ENCODE data around the gene C16orf78.

The C16orf78 gene

GRCh38 chr16:49431040-49431439 lies 57.4 kb downstream of the C16orf78 start:
- H3K9me3 ChIP-seq (ENCODE audit: control insufficient read depth, low read length): no peaks in the 10 kb centered on the region
- H3K9ac ChIP-seq: no peak overlapping the region
- H3K27me3 ChIP-seq (ENCODE audit: control insufficient read depth, insufficient read depth, low read length): peaks cover 3% of the 10 kb centered on the region
- H3K27ac ChIP-seq: no peak overlapping the region
- no peak overlapping the region for H2AFZ ChIP-seq
- no peak for TF ChIP-seq CTCF (IDR thresholded peaks at IDR 0.05)
- no peaks in the 10 kb centered on the region for H3K36me3 ChIP-seq (ENCODE audit: control insufficient read depth, insufficient read depth, low read length)
- no peaks in the 10 kb centered on the region for H3K79me2 ChIP-seq
- no peak overlapping the region for H3K4me2 ChIP-seq (ENCODE audit: low read length)
- no peak overlapping the region for H3K4me3 ChIP-seq (ENCODE audit: low read depth, low read length)
- no peaks in the 10 kb centered on the region for H3K4me1 ChIP-seq

- no peak overlapping the region for H2AFZ ChIP-seq
- no peak for TF ChIP-seq CTCF (IDR thresholded peaks at IDR 0.05)
- H3K4me2 ChIP-seq (ENCODE audit: low read length): no peak overlapping the region
- no peak overlapping the region for H3K9ac ChIP-seq
- no peaks in the 10 kb centered on the region for H3K36me3 ChIP-seq (ENCODE audit: control insufficient read depth, insufficient read depth, low read length)
- no peaks in the 10 kb centered on the region for H3K79me2 ChIP-seq
- no peaks in the 10 kb centered on the region for H3K9me3 ChIP-seq (ENCODE audit: control insufficient read depth, low read length)
- H3K27me3 ChIP-seq (ENCODE audit: control insufficient read depth, insufficient read depth, low read length): peaks cover 3% of the 10 kb centered on the region
- no peaks in the 10 kb centered on the region for H3K4me1 ChIP-seq
- H3K4me3 ChIP-seq (ENCODE audit: low read depth, low read length): no peak overlapping the region
- no peak overlapping the region for H3K27ac ChIP-seq
Observed at GRCh38 chr16:49431591-49432290, 58.1 kb downstream of the C16orf78 start.

GRCh38 chr16:49434733-49435132 lies 61.1 kb downstream of the C16orf78 start:
- H2AFZ ChIP-seq: no peak overlapping the region
- H3K4me3 ChIP-seq (ENCODE audit: low read depth, low read length): no peak overlapping the region
- TF ChIP-seq CTCF (IDR thresholded peaks at IDR 0.05): no peak
- no peaks in the 10 kb centered on the region for H3K9me3 ChIP-seq (ENCODE audit: control insufficient read depth, low read length)
- no peaks in the 10 kb centered on the region for H3K79me2 ChIP-seq
- H3K36me3 ChIP-seq (ENCODE audit: control insufficient read depth, insufficient read depth, low read length): no peaks in the 10 kb centered on the region
- no peak overlapping the region for H3K9ac ChIP-seq
- no peaks in the 10 kb centered on the region for H3K4me1 ChIP-seq
- peaks cover 2% of the 10 kb centered on the region for H3K27me3 ChIP-seq (ENCODE audit: control insufficient read depth, insufficient read depth, low read length)
- no peak overlapping the region for H3K4me2 ChIP-seq (ENCODE audit: low read length)
- H3K27ac ChIP-seq: no peak overlapping the region

- no peak overlapping the region for H3K4me3 ChIP-seq (ENCODE audit: low read depth, low read length)
- H3K27ac ChIP-seq: no peak overlapping the region
- no peak overlapping the region for H3K4me2 ChIP-seq (ENCODE audit: low read length)
- H3K9ac ChIP-seq: no peak overlapping the region
- TF ChIP-seq CTCF (IDR thresholded peaks at IDR 0.05): no peak
- no peak overlapping the region for H2AFZ ChIP-seq
- H3K79me2 ChIP-seq: no peaks in the 10 kb centered on the region
- H3K4me1 ChIP-seq: no peaks in the 10 kb centered on the region
- H3K9me3 ChIP-seq (ENCODE audit: control insufficient read depth, low read length): no peaks in the 10 kb centered on the region
- H3K27me3 ChIP-seq (ENCODE audit: control insufficient read depth, insufficient read depth, low read length): no peaks in the 10 kb centered on the region
- H3K36me3 ChIP-seq (ENCODE audit: control insufficient read depth, insufficient read depth, low read length): no peaks in the 10 kb centered on the region
Observed at GRCh38 chr16:49436181-49436580, 62.6 kb downstream of the C16orf78 start.

GRCh38 chr16:49437344-49437743 lies 63.7 kb downstream of the C16orf78 start:
- no peak for TF ChIP-seq CTCF (IDR thresholded peaks at IDR 0.05)
- no peak overlapping the region for H3K9ac ChIP-seq
- H3K36me3 ChIP-seq (ENCODE audit: control insufficient read depth, insufficient read depth, low read length): no peaks in the 10 kb centered on the region
- no peaks in the 10 kb centered on the region for H3K79me2 ChIP-seq
- H3K27ac ChIP-seq: no peak overlapping the region
- H3K9me3 ChIP-seq (ENCODE audit: control insufficient read depth, low read length): no peaks in the 10 kb centered on the region
- H2AFZ ChIP-seq: no peak overlapping the region
- H3K4me3 ChIP-seq (ENCODE audit: low read depth, low read length): no peak overlapping the region
- no peaks in the 10 kb centered on the region for H3K4me1 ChIP-seq
- H3K4me2 ChIP-seq (ENCODE audit: low read length): no peak overlapping the region
- H3K27me3 ChIP-seq (ENCODE audit: control insufficient read depth, insufficient read depth, low read length): no peaks in the 10 kb centered on the region
